BJ (cell line): ENCODE data around the gene CORO2B. TPM values are rescaled to one million over a fixed set of nuclear protein-coding genes. Genes with fewer than 3 reads are reported as not detected.

Source experiments
- CTCF ChIA-PET: fragments of 350-600 bp; formaldehyde crosslinking; extraction: SDS; loops from one replicate; lab custom pipeline; 2021; ENCODE audit warnings: antibody characterized with exemption, inconsistent platforms; lab: Yijun Ruan, JAX
- POLR2A ChIA-PET: fragments of 300-600 bp; sonication (Branson Sonifier 250); formaldehyde crosslinking; extraction: SDS; loops from one replicate; lab custom pipeline; 2021; ENCODE audit warnings: antibody characterized with exemption; lab: Charles Lee
- DNase-seq: peaks from one replicate; pipeline ENCODE4 v3.0.0-alpha.2; 2011; ENCODE audit warnings: low read depth
- H3K27me3 ChIP-seq: 2 replicates; pipeline ENCODE4 v1.6.0; 2011; ENCODE audit warnings: low read length; ENCODE audit not compliant: control insufficient read depth, insufficient read depth
- H3K36me3 ChIP-seq: 2 replicates; pipeline ENCODE4 v1.5.1; 2011; ENCODE audit warnings: low read length; ENCODE audit not compliant: control insufficient read depth, insufficient read depth
- H3K4me3 ChIP-seq: 2 replicates; pipeline ENCODE4 v1.5.1; 2011; ENCODE audit warnings: low read depth, mild to moderate bottlenecking, control low read depth, low read length
- CTCF ChIP-seq: IDR thresholded peaks from 2 replicates; pipeline ENCODE4 v1.5.1; 2011; ENCODE audit warnings: low read depth, mild to moderate bottlenecking, control low read depth, inconsistent platforms, low read length, moderate library complexity; ENCODE audit not compliant: insufficient read depth
- polyA plus RNA-seq: library from polyadenylated mRNA; depleted of rRNA; stranded (reverse); fragments of >200 nt; gene quantifications from 2 replicates; pipeline ENCODE4 v1.2.3, GENCODE V29; 2011

CORO2B gene
- polyA plus RNA-seq, 1 experiment: 7.7 TPM

GRCh38 chr15:68590721-68591389 is 12.1 kb downstream of the CORO2B start:
- ChIA-PET CTCF (interaction anchor here (0.7 to 1.8 kb wide), 5 partner anchors 9 to 83 kb away, joined by 3 to 5 read pairs (median 4); no protein-coding TSS in a partner anchor), POLR2A (no interaction called here)
- no peak overlapping the region for H3K4me3 ChIP-seq
- TF ChIP-seq CTCF: no peak
- no peaks in the 10 kb centered on the region for H3K27me3 ChIP-seq
- DNase-seq: no peak
- no peaks in the 10 kb centered on the region for H3K36me3 ChIP-seq

- ChIA-PET CTCF (interaction anchor here (1.1 to 1.8 kb wide), 5 partner anchors 32 to 84 kb away, joined by 3 to 5 read pairs (median 4); no protein-coding TSS in a partner anchor), POLR2A (interaction anchor here (0.6 kb wide), 1 partner anchor 43 kb away, joined by 3 read pairs; no protein-coding TSS in a partner anchor)
- no peak overlapping the region for H3K4me3 ChIP-seq
- no peaks in the 10 kb centered on the region for H3K36me3 ChIP-seq
- no peak for DNase-seq
- no peaks in the 10 kb centered on the region for H3K27me3 ChIP-seq
- no peak for TF ChIP-seq CTCF
These were observed 13.3 kb downstream of the CORO2B start for GRCh38 chr15:68592054-68592453.

GRCh38 chr15:68592544-68592943 is 13.8 kb downstream of the CORO2B start:
- no peak overlapping the region for H3K4me3 ChIP-seq
- DNase-seq: no peak
- CTCF ChIA-PET: interaction anchor here (1.1 to 1.8 kb wide), 3 partner anchors 71 to 83 kb away, joined by 3 to 4 read pairs (median 4); no protein-coding TSS in a partner anchor
- no peaks in the 10 kb centered on the region for H3K27me3 ChIP-seq
- POLR2A ChIA-PET: interaction anchor here (0.6 kb wide), 1 partner anchor 43 kb away, joined by 3 read pairs; no protein-coding TSS in a partner anchor
- no peaks in the 10 kb centered on the region for H3K36me3 ChIP-seq
- no peak for TF ChIP-seq CTCF

GRCh38 chr15:68593341-68593740 is 14.5 kb downstream of the CORO2B start:
- ChIA-PET POLR2A (no interaction called here), CTCF (interaction anchor here (1.8 to 2.1 kb wide), 2 partner anchors 13 to 80 kb away, joined by 4 to 5 read pairs; no protein-coding TSS in a partner anchor)
- H3K27me3 ChIP-seq: no peaks in the 10 kb centered on the region
- no peak for TF ChIP-seq CTCF
- no peak overlapping the region for H3K4me3 ChIP-seq
- H3K36me3 ChIP-seq: no peaks in the 10 kb centered on the region
- no peak for DNase-seq

GRCh38 chr15:68593828-68594532 is 15.2 kb downstream of the CORO2B start:
- no peak overlapping the region for H3K4me3 ChIP-seq
- no peaks in the 10 kb centered on the region for H3K27me3 ChIP-seq
- TF ChIP-seq CTCF: no peak
- H3K36me3 ChIP-seq: no peaks in the 10 kb centered on the region
- ChIA-PET POLR2A (no interaction called here), CTCF (interaction anchor here (0.7 to 2.1 kb wide), 4 partner anchors 9 to 80 kb away, joined by 3 to 5 read pairs (median 4); no protein-coding TSS in a partner anchor)
- no peak for DNase-seq
